SJSA1 (cell line): ENCODE results near the gene SERAC1. TPM values are rescaled to one million over a fixed set of nuclear protein-coding genes. Genes with fewer than 3 reads are reported as not detected.
"Not testable (repeated sequence)": the region's sequence is repeated elsewhere in the genome, so short reads cannot be mapped to it uniquely, and the experiment has no call there.

Source experiments
- DNase-seq, 2 experiments: peaks; one replicate each; pipeline ENCODE4 v3.0.0-alpha.2; 2015 to 2020; ENCODE audit warnings: low spot score in 2 of 2, low read depth in 1 of 2
- H3K27ac ChIP-seq: fragments of 250-450 bp; sonication (Bioruptor Pico); 2 replicates; pipeline ENCODE4 v1.5.1; 2020; ENCODE audit warnings: mild to moderate bottlenecking, moderate library complexity
- H3K27me3 ChIP-seq: fragments of 250-450 bp; sonication (Bioruptor Pico); replicated peaks from 2 replicates; pipeline ENCODE4 v1.5.1; 2020; ENCODE audit warnings: mild to moderate bottlenecking, moderate library complexity
- H3K36me3 ChIP-seq: fragments of 250-450 bp; sonication (Bioruptor Pico); 2 replicates; pipeline ENCODE4 v1.5.1; 2020; ENCODE audit warnings: mild to moderate bottlenecking
- H3K4me1 ChIP-seq: fragments of 250-450 bp; sonication (Bioruptor Pico); replicated peaks from 2 replicates; pipeline ENCODE4 v1.6.1; 2021; ENCODE audit warnings: mild to moderate bottlenecking
- H3K4me3 ChIP-seq: fragments of 250-450 bp; sonication (Bioruptor Pico); 2 replicates; pipeline ENCODE4 v1.5.1; 2020; ENCODE audit warnings: mild to moderate bottlenecking
- H3K9me3 ChIP-seq: fragments of 250-450 bp; sonication (Bioruptor Pico); replicated peaks from 2 replicates; pipeline ENCODE4 v1.5.1; 2020; ENCODE audit warnings: mild to moderate bottlenecking
- total RNA-seq: library from RNA; depleted of rRNA; stranded (reverse); fragments of >200 nt; shearing (Covaris generic); gene quantifications from 2 replicates; pipeline ENCODE4 v1.2.3, GENCODE V29; 2014

The SERAC1 gene
- total RNA-seq, 1 experiment from 2014 or later = 8.5 TPM

DNA sequence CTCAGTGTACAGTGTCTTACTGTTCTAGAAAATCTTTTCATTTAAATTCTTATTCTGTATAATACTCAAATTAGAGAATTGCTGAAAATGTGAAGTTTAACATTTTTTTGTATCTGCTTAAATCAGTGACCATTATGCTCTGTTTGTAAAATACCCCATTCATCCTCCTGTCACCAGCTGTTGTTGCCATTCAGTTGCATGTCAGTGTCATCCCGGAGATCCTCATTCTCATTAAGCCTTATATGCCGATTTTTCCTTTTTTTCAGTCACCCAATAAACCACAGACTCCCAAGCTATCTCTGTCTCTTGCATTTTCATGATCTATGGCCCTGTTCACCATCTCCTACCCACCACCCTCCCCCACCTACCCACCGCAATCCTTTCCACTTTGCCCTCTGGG lies 20.5 kb upstream of the SERAC1 start:
- Histone ChIP-seq H3K27me3 (no peaks in the 10 kb centered on the region), H3K9me3 (no peaks in the 10 kb centered on the region), H3K27ac (no peak overlapping the region), H3K36me3 (peaks cover 32% of the 10 kb centered on the region), H3K4me1 (no peaks in the 10 kb centered on the region), H3K4me3 (no peak overlapping the region)
- no peak for DNase-seq

DNA sequence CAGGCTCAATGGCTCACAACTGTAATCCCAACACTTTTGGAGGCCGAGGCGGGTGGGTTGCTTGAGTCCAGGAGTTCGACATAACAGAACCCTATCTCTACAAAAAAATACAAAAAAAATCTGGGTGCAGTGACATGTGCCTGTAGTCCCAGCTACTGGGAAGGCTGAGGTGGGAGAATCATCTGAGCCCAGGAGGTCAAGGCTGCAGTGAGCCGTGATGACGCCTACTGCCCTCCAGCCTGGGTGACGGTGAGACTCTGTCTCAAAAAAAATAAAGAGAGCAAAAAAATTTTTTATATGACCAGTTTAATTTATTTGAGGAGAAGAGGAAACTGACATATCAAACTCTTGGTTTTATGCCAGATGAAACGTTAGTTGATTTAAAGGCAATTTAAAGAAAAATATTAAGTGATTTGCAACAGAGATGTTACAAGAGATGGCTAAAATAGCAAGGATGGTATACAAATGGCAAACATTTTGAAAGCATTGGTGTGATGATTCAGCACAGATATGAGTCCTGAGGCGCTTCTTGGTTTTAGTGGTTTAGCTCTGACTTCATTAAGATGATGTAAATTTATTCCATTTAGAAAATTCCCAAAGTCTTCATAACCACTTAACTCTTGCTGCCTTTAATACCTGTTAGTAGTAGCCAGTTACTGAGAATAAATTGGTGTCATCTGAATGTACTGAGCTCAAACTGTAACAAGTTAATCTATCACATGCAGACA lies 17.8 kb upstream of the SERAC1 start:
- DNase-seq = no peak
- Histone ChIP-seq H3K36me3 (peaks cover 23% of the 10 kb centered on the region), H3K27ac (no peak overlapping the region), H3K27me3 (no peaks in the 10 kb centered on the region), H3K4me3 (no peak overlapping the region), H3K4me1 (no peaks in the 10 kb centered on the region), H3K9me3 (no peaks in the 10 kb centered on the region)

DNA sequence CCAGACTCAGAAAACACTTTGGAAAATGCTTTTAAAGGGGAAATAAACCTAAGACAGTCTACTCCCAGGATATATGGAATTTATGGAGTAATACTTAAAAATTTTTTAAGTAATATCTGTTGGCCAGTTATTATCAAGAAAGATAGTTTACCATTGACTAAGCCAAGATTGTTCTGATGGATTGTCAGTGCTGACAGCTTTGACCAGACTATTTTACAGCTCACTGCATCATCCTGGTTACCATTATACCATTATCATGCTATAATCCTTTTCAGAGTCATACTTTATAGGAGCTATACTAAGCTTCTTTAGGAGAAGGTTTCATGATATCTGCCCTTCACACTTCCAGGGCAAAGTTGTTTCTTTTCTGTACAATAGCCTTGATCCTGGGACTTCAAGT lies 16.5 kb upstream of the SERAC1 start:
- no peak for DNase-seq
- no peak overlapping the region for H3K4me3 ChIP-seq
- peaks cover 17% of the 10 kb centered on the region for H3K36me3 ChIP-seq
- H3K9me3 ChIP-seq = no peaks in the 10 kb centered on the region
- H3K4me1 ChIP-seq = no peaks in the 10 kb centered on the region
- H3K27me3 ChIP-seq = no peaks in the 10 kb centered on the region
- H3K27ac ChIP-seq = no peak overlapping the region

DNA sequence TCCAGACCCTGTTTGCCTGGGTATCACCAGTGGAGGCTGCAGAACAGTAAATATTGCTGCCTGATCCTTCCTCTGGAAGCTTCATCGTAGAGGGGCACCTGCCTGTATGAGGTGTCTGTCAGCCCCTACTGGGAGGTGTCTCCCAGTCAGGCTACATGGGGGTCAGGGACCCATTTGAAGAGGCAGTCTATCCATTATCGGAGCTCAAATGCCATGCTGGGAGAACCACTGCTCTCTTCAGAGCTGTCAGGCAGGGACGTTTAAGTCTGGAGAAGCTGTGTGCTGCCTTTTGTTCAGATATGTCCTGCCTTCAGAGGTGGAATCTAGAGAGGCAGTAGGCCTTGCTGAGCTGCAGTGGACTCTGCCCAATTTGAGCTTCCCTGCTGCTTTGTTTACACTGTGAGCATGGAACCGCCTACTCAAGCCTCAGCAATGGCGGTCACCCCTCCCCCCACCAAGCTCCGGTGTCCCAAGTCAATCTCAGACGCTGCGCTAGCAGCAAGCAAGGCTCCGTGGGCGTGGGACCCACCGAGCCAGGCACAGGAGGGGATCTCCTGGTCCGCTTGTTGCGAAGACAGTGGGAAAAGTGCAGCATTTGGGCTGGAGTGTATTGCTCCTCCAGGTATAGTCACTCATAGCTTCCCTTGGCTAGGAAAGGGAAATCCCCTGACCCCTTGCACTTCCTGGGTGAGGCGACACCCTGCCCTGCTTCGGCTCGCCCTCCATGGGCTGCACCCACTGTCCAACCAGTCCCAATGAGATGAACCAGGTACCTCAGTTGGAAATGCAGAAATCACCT lies 15.3 kb upstream of the SERAC1 start:
- H3K27ac ChIP-seq, H3K4me3 ChIP-seq, H3K4me1 ChIP-seq, H3K27me3 ChIP-seq, H3K9me3 ChIP-seq, DNase-seq: not testable (repeated sequence)
- peaks cover 11% of the 10 kb centered on the region for H3K36me3 ChIP-seq

DNA sequence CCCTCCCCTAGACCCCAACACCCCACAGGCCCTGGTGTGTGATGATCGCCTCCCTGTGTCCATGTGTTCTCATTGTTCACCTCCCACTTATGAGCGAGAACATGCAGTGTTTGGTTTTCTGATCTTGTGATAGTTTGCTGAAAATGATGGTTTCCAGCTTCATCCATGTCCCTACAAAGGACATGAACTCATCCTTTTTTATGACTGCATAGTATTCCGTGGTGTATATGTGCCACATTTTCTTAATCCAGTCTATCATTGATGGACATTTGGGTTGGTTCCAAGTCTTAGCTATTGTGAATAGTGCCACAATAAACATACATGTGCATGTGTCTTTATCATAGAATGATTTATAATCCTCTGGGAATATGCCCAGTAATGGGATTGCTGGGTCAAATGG lies 9.7 kb upstream of the SERAC1 start:
- H3K4me1 ChIP-seq, H3K9me3 ChIP-seq, H3K27ac ChIP-seq, H3K27me3 ChIP-seq, H3K4me3 ChIP-seq, DNase-seq: not testable (repeated sequence)
- H3K36me3 ChIP-seq = peaks cover 32% of the 10 kb centered on the region

DNA sequence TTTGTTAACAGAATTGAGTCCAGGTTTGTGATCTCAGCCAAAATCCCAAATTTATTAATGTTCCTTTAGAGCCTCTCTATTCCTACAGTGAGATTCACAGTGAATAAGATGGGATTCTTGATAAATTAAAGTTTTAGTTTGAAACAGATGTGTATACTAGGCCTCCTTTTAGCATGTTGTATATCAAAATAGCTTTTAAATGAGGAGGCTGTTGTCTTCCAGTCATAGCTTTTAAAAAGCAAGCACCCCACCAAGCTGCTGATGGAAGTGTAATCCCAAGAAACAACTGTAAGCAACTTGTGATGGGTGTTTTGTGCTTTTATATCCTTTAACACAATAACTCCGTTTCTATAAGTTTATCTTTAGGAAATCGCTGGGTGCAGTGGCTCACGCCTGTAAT lies 7.0 kb upstream of the SERAC1 start:
- Histone ChIP-seq H3K27me3 (no peaks in the 10 kb centered on the region), H3K4me3 (no peak overlapping the region), H3K4me1 (peaks cover 24% of the 10 kb centered on the region), H3K9me3 (no peaks in the 10 kb centered on the region), H3K27ac (no peak overlapping the region), H3K36me3 (peaks cover 42% of the 10 kb centered on the region)
- no peak for DNase-seq

DNA sequence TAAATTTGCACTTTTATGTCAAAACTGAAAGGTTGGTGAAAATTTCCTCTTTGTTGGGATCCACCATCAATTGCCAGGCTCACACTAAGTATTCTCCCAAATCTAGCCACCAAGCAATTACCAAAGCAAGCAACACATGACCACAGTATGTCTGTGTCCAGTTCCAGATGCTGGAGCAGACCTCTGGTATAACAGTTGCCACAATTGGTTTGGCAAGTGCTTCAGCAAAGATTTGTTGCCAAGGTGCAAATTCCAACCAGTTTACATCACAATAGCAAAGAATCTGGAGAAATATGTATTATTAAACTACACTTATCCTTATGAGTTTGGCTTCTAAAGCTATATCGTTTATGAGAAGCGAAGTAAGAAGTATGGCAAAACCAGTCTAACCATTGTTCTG lies 6.5 kb upstream of the SERAC1 start:
- Histone ChIP-seq H3K4me1 (peaks cover 28% of the 10 kb centered on the region), H3K4me3 (no peak overlapping the region)

DNA sequence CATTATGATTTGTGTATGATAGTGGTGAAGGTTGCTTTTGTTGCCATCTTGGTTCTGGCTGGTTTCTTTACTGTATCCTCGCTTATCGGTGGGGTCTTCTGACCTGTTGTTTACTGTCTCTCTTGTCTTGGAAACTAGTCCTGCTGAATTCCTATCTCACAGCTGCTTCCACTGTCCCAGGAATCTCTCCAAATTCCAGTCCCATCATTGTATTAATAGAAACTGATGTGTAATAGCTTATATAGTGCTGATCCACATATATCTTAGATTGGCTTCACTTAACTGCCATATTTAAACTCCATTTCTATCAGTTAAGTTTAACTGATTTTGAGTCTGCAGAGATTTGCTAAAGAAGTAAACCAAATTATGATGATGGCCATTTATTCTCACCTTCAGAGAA lies 6.0 kb upstream of the SERAC1 start:
- Histone ChIP-seq H3K4me1 (peaks cover 28% of the 10 kb centered on the region), H3K27ac (no peak overlapping the region), H3K9me3 (no peaks in the 10 kb centered on the region), H3K4me3 (no peak overlapping the region), H3K36me3 (peaks cover 42% of the 10 kb centered on the region), H3K27me3 (no peaks in the 10 kb centered on the region)
- DNase-seq = no peak

More for the DNA sequence above, 6.5 kb upstream of the SERAC1 start:
- DNase-seq = no peak
- Histone ChIP-seq H3K27me3 (no peaks in the 10 kb centered on the region), H3K36me3 (peaks cover 42% of the 10 kb centered on the region), H3K9me3 (no peaks in the 10 kb centered on the region), H3K27ac (no peak overlapping the region)

DNA sequence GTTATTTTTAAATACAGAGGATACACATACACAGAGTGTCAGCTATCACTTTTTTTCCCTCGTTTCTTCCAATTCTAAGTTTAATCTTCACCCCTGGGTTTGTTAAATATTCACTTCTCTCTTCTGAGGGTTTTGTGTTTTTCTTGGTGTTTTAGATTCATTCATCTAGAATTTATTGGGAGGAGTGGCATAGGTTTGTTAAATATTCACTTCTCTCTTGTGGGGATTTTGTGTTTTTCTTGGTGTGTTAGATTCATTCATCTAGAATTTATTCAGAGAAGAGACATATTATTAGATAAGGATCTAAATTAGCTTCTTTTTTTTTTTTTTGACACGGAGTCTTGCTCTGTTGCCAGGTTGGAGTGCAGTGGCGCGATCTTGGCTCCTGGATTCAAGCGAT lies 3.9 kb upstream of the SERAC1 start:
- H3K36me3 ChIP-seq = peaks cover 34% of the 10 kb centered on the region
- H3K4me1 ChIP-seq = peaks cover 32% of the 10 kb centered on the region
- H3K27me3 ChIP-seq = no peaks in the 10 kb centered on the region
- no peak for DNase-seq
- no peak overlapping the region; the same call in 1 of the 2 replicates for H3K27ac ChIP-seq
- no peaks in the 10 kb centered on the region for H3K9me3 ChIP-seq
- no peak overlapping the region for H3K4me3 ChIP-seq

DNA sequence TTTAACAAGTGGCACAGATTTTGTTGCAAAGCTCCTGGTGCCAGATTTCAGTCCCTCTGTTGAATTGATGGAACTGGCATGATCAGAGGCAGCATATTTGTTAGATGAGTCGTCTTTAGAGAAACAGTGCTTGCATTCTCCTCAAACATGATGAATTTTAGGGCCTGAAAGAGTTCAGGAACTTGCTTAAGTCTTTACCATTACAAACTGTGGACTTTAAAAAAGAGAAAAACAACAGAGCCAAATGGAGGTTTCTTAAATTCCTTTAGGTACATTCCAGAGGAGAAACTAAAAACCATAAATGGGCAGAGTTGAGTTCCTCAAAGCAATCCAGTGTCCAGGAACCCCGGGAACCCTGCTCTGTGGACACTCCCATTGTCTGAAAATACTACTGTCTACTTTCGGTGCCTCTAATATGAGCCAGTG lies 2.6 kb upstream of the SERAC1 start:
- no peaks in the 10 kb centered on the region for H3K27me3 ChIP-seq
- DNase-seq = peak; percentile 64 to 76
- H3K36me3 ChIP-seq = peaks cover 27% of the 10 kb centered on the region
- peak overlapping the region; percentile 40 for H3K27ac ChIP-seq
- H3K9me3 ChIP-seq = no peaks in the 10 kb centered on the region
- peaks cover 32% of the 10 kb centered on the region for H3K4me1 ChIP-seq
- no peak overlapping the region for H3K4me3 ChIP-seq

DNA sequence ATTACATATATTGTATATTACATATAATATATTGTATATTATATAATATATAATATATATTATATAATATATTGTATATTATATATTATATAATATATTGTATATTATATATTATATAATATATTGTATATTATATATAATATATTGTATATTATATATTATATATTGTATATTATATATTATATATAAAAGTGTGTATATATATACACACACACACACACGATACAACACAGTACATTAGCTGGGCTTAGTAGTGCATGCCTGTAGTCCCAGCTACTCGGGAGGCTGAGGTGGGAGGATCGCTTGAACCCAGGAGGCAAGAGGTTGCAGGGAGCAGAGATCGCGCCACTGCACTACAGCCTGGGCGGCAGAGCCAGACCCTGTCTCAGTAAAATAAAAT lies 1.6 kb upstream of the SERAC1 start:
- not testable (repeated sequence) for H3K27me3 ChIP-seq, H3K9me3 ChIP-seq, H3K4me3 ChIP-seq, DNase-seq
- Histone ChIP-seq H3K4me1 (peaks cover 31% of the 10 kb centered on the region), H3K27ac (peak overlapping the region; percentile 40), H3K36me3 (peaks cover 24% of the 10 kb centered on the region)

DNA sequence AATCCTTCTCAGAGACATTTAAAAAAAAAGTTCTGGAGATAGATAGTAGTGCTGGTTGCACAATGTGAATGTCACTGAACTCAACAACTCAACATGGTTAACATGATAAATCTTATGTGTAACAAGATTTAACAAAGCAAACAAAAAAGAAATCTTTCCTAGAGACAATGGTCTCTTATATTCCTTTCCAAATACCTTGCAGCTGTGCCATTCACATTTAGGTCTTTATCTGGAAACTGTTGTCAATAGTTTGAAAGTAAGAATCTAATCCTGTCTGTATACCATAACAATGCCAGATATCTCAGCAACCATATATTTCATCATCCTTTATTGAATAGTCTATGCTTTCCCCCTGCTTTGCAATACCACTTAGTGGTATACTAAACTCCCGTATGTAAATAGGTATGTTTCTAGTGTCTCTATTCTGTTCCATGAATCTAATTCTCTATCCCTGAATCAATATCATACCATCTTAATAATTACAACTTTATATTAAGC lies 2.1 kb downstream of the SERAC1 start:
- no peak for DNase-seq
- Histone ChIP-seq H3K4me3 (no peak overlapping the region), H3K4me1 (peaks cover 17% of the 10 kb centered on the region), H3K27ac (no peak overlapping the region), H3K36me3 (no peaks in the 10 kb centered on the region), H3K9me3 (no peaks in the 10 kb centered on the region), H3K27me3 (no peaks in the 10 kb centered on the region)

DNA sequence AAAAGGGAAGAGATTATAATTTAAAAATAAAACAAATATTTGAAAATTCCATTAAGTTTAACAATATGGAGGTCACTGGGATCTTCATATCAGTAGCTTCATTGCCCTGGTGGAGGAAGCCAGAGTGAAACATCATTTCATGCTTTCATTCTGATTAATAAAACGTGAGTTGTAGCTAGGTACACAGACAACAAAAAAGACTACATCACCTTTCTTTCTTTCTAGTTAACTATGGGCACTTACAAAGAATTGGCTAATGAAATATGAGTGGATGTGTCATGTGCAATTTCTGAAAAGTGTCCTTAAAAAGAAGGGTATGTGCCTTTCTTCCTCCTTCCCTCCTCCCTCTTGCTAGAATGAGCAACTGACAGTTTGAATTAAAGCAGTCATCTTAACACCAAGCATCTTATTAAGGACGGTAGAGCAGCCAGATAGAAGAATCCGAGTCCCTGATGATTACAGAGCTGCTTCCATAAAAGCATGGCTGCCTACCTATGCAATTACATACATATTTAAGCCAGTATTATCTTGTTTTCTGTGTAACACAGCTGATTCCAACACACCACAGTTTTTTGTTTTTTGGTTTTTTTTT lies 3.4 kb downstream of the SERAC1 start:
- H3K27ac ChIP-seq = no peak overlapping the region
- peaks cover 8% of the 10 kb centered on the region for H3K4me1 ChIP-seq
- no peaks in the 10 kb centered on the region for H3K9me3 ChIP-seq
- DNase-seq = no peak
- no peak overlapping the region for H3K4me3 ChIP-seq
- H3K27me3 ChIP-seq = no peaks in the 10 kb centered on the region
- H3K36me3 ChIP-seq = no peaks in the 10 kb centered on the region
